DOHH2 (cell line): Measurements from ENCODE around the gene NRDE2.

Source experiments
- EZH2phosphoT487 ChIP-seq: fragments of 200-600 bp; sonication (generic); IDR thresholded peaks from 2 replicates; pipeline ENCODE4 v1.6.1; 2017; ENCODE audit warnings: borderline replicate concordance, mild to moderate bottlenecking, antibody characterized with exemption, low read length, moderate library complexity, mixed read lengths
- TF ChIP-seq, protein P1 (sequence below): fragments of 200-600 bp; sonication (generic); IDR thresholded peaks from one replicate; pipeline ENCODE4 v1.5.1; 2014; ENCODE audit warnings: antibody characterized with exemption, mild to moderate bottlenecking, low read depth, low read length; ENCODE audit not compliant: poor library complexity, severe bottlenecking

DNA sequence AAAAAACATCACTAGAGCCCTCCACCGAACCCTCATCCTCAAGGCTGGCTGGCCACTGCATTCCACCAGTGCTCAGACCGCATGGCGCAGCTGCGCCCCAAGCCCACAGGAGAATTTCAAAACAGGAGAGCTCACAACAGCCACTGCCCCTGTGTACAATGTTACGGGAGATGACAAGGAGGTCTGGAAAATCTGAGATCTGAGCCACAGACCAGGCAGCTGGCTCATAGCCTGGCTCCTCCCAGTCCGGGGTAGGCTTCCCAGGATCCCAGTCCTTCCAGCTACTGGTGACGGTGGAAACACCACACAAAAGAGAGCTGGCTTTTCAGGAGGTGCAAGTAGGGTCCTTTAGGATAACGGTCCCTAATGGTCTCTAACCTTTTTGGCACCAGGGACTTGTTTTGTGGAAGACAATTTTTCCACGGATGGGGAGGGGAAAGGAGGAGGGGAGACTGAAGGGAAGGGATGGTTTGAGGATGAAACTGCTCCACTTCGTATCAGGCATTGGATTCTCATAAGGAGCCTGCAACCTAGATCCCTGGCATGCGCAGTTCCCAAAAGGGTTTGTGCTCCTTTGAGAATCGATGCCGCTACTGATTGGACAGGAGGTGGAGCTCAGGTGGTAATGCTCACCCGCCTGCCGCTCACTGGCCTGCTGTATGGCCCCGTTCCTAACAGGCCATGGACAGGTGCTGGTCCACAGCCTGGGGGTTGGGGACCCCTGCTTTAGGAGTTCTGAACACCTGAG lies 23.0 kb upstream of the NRDE2 start:
- TF ChIP-seq, protein P1, sequence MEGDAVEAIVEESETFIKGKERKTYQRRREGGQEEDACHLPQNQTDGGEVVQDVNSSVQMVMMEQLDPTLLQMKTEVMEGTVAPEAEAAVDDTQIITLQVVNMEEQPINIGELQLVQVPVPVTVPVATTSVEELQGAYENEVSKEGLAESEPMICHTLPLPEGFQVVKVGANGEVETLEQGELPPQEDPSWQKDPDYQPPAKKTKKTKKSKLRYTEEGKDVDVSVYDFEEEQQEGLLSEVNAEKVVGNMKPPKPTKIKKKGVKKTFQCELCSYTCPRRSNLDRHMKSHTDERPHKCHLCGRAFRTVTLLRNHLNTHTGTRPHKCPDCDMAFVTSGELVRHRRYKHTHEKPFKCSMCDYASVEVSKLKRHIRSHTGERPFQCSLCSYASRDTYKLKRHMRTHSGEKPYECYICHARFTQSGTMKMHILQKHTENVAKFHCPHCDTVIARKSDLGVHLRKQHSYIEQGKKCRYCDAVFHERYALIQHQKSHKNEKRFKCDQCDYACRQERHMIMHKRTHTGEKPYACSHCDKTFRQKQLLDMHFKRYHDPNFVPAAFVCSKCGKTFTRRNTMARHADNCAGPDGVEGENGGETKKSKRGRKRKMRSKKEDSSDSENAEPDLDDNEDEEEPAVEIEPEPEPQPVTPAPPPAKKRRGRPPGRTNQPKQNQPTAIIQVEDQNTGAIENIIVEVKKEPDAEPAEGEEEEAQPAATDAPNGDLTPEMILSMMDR, result no peak
- TF ChIP-seq EZH2phosphoT487, result no peak
